Renal cortex interstitium (tissue), 11 donors: ENCODE results near the gene CEP57L1. TPM values are rescaled to one million over a fixed set of nuclear protein-coding genes. Genes with fewer than 3 reads are reported as not detected.
"Not testable (repeated sequence)": the region's sequence is repeated elsewhere in the genome, so short reads cannot be mapped to it uniquely, and the experiment has no call there.

ENCODE experiments used
- DNase-seq, 11 donors: peaks; one replicate each; pipeline ENCODE4 v3.0.0-alpha.2; 2013; ENCODE audit warnings: low read depth in 9 of 11, low spot score in 4 of 11; ENCODE audit errors: extremely low read depth in 1 of 11
- polyA plus RNA-seq, 3 donors: library from polyadenylated mRNA; unstranded; fragments of 120-200 nt; gene quantifications; one replicate each; pipeline ENCODE4 v1.2.1, GENCODE V29; 2013; ENCODE audit not compliant: insufficient read length in 3 of 3

Gene CEP57L1
- polyA plus RNA-seq, 3 donors: 22.6 to 25.4 (median 24.5) TPM

GRCh38 chr6:109069746-109070145 lies 25.6 kb upstream of the CEP57L1 start:
- DNase-seq: no peak

GRCh38 chr6:109071125-109071917 lies 24.0 kb upstream of the CEP57L1 start:
- no peak for DNase-seq

- DNase-seq: peak in 9 of 11 donors; percentile 37 to 78 (median 56)
These were observed 21.8 kb upstream of the CEP57L1 start for GRCh38 chr6:109073344-109074132.

GRCh38 chr6:109074133-109074415 lies 21.2 kb upstream of the CEP57L1 start:
- no peak for DNase-seq

- DNase-seq: no peak
These were observed 19.4 kb upstream of the CEP57L1 start for GRCh38 chr6:109075934-109076333.

- no peak for DNase-seq
These were observed 18.9 kb upstream of the CEP57L1 start for GRCh38 chr6:109076377-109076776.

- no peak for DNase-seq
These were observed 15.3 kb upstream of the CEP57L1 start for GRCh38 chr6:109079981-109080380.

GRCh38 chr6:109081026-109081425 lies 14.3 kb upstream of the CEP57L1 start:
- no peak for DNase-seq

- DNase-seq: no peak
These were observed 13.7 kb upstream of the CEP57L1 start for GRCh38 chr6:109081516-109082187.

GRCh38 chr6:109082188-109082577 lies 13.1 kb upstream of the CEP57L1 start:
- DNase-seq: no peak

- DNase-seq: no peak
These were observed 11.7 kb upstream of the CEP57L1 start for GRCh38 chr6:109083657-109084056.

GRCh38 chr6:109084146-109084545 lies 11.2 kb upstream of the CEP57L1 start:
- not testable (repeated sequence) for DNase-seq

- DNase-seq: no peak
These were observed 7.5 kb upstream of the CEP57L1 start for GRCh38 chr6:109087661-109088264.

GRCh38 chr6:109088995-109089394 lies 6.3 kb upstream of the CEP57L1 start:
- DNase-seq: no peak

GRCh38 chr6:109091314-109092024 lies 3.8 kb upstream of the CEP57L1 start:
- DNase-seq: no peak

- DNase-seq: no peak
These were observed 3.2 kb upstream of the CEP57L1 start for GRCh38 chr6:109092074-109092473.

- no peak for DNase-seq
These were observed 1.4 kb upstream of the CEP57L1 start for GRCh38 chr6:109093732-109094415.

- peak; percentile 76 to 90 (median 86) for DNase-seq
These were observed 781 bp upstream of the CEP57L1 start, which contains the start of gene SESN1 for GRCh38 chr6:109094416-109095035. Gene SESN1 (minus strand): TSS chr6:109094846. CDS start chr6:109094073, 773 bp downstream.
